ENCODE measurements around the gene BRAF. TPM values are rescaled to one million over a fixed set of nuclear protein-coding genes. Genes with fewer than 3 reads are reported as not detected.

Gene BRAF
- total RNA-seq, 6 experiments from 2014 or later = 9.0 to 17.7 (median 13.2) TPM

DNA sequence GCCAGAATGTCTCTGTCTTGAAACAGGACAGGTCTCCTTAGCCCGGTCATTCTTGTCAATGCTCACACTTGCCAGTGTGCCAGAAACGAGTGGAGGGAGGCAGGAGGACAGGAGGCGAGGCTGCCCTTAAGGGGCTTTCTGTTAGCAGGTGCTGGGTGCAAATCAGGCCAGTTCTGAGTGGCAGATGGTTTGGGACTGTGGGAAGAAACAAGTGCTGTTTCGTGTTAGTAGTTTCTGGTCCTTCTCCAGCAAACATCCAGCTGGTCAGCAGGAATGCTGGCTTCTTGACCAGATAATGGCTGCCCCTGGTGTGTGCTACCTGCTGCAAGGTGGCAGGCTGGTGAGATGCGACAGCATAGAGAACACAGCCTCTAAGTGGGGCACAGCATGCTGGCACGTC, 236.4 kb downstream of the BRAF start:
- ATAC-seq = no peak
- intact Hi-C loops (cut with DNase I) = no loop called here
- TF ChIP-seq, protein P1, sequence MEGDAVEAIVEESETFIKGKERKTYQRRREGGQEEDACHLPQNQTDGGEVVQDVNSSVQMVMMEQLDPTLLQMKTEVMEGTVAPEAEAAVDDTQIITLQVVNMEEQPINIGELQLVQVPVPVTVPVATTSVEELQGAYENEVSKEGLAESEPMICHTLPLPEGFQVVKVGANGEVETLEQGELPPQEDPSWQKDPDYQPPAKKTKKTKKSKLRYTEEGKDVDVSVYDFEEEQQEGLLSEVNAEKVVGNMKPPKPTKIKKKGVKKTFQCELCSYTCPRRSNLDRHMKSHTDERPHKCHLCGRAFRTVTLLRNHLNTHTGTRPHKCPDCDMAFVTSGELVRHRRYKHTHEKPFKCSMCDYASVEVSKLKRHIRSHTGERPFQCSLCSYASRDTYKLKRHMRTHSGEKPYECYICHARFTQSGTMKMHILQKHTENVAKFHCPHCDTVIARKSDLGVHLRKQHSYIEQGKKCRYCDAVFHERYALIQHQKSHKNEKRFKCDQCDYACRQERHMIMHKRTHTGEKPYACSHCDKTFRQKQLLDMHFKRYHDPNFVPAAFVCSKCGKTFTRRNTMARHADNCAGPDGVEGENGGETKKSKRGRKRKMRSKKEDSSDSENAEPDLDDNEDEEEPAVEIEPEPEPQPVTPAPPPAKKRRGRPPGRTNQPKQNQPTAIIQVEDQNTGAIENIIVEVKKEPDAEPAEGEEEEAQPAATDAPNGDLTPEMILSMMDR (IDR thresholded peaks at IDR 0.05) = no peak
- Histone ChIP-seq H3K4me1 (peaks cover 0 to 6% (median 0%) of the 10 kb centered on the region in 4 donors), H3K4me3 (no peak overlapping the region), H3K27me3 (no peaks in the 10 kb centered on the region), H3K9me3 (no peaks in the 10 kb centered on the region), H3K36me3 (no peaks in the 10 kb centered on the region), H3K27ac (no peak overlapping the region)
- DNase-seq = peak in 1 of 3 donors; percentile 19
- 98% methylated on average over 5 of the region's 6 CpGs for WGBS (ENCODE audit: insufficient coverage, low coverage, low lambda C conversion rate, missing lambda C conversion rate)

DNA sequence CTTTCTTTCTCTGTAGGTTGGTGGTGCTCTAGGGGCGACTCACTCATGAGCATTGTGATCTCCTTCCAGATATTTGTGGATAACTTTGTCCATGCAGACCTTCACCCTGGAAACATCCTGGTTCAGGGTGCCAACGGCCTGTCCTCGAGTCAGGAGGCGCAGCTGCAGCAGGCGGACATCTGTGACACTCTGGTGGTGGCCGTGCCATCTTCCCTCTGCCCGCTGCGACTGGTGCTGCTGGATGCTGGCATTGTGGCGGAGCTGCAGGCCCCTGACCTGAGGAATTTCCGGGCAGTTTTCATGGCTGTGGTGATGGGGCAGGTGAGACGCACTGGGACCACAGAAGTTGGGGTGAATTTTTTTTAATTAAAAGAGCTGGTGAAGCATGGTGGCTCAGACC, 237.8 kb downstream of the BRAF start:
- no peak for TF ChIP-seq POLR2A (IDR thresholded peaks at IDR 0.05)
- TF ChIP-seq, protein P1 (IDR thresholded peaks at IDR 0.05) = no peak
- 98% methylated on average over 6 of the region's 11 CpGs for WGBS (ENCODE audit: insufficient coverage, low coverage, low lambda C conversion rate, missing lambda C conversion rate)
- ATAC-seq (no peak), DNase-seq (peak in 1 of 3 donors; percentile 31)
- no peaks in the 10 kb centered on the region for H3K9me3 ChIP-seq
- intact Hi-C loops (cut with DNase I) = no loop called here
- no peaks in the 10 kb centered on the region for H3K36me3 ChIP-seq
- H3K4me3 ChIP-seq = no peak overlapping the region
- H3K27me3 ChIP-seq = no peaks in the 10 kb centered on the region
- H3K4me1 ChIP-seq = peaks cover 0 to 6% (median 0%) of the 10 kb centered on the region in 4 donors
- H3K27ac ChIP-seq = no peak overlapping the region

DNA sequence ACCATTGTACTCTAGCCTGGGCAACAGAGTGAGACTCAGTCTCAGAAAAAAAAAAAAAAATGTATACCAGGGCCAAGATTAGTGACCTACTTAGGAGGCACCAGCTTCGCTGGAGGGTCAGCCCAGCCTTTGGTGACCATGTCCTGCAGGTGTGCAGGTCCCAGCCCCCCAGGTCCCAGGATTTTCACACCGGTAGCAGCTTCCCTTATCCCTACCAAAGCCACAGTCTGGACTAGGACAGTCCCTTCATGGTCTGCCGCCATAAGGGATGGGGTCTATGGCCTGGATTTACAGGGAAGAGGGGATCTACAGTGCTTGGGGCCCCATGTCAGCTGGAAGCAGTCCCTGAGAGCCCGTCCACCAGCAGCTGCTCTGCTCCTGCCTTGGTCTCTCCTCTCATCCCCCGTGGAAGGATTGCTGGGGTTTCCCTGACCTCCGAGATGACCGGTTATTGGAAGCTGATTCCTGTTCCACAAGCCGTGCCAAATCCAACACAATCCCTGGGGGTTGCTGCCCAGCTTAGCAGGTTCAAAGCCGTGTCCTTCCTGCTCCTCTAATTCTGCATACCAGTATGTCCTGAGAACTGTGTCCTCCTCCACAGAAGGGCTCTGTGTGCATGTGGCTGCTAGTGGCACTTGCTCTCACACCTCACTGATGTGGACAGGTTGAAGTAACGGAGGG, 239.2 kb downstream of the BRAF start:
- 50% methylated on average over 5 of the region's 10 CpGs for WGBS (ENCODE audit: insufficient coverage, low coverage, low lambda C conversion rate, missing lambda C conversion rate)
- H3K4me1 ChIP-seq = peaks cover 0 to 6% (median 0%) of the 10 kb centered on the region in 4 donors
- ATAC-seq (peak; percentile 51 to 79 (median 66)), DNase-seq (peak in 2 of 3 donors; percentile 23 to 45)
- no peaks in the 10 kb centered on the region for H3K27me3 ChIP-seq
- H3K4me3 ChIP-seq = no peak overlapping the region
- TF ChIP-seq, protein P1 (IDR thresholded peaks at IDR 0.05) = no peak
- TF ChIP-seq POLR2A (IDR thresholded peaks at IDR 0.05) = no peak
- intact Hi-C loops (cut with DNase I) = no loop called here
- no peak overlapping the region for H3K27ac ChIP-seq
- no peaks in the 10 kb centered on the region for H3K36me3 ChIP-seq
- H3K9me3 ChIP-seq = no peaks in the 10 kb centered on the region

DNA sequence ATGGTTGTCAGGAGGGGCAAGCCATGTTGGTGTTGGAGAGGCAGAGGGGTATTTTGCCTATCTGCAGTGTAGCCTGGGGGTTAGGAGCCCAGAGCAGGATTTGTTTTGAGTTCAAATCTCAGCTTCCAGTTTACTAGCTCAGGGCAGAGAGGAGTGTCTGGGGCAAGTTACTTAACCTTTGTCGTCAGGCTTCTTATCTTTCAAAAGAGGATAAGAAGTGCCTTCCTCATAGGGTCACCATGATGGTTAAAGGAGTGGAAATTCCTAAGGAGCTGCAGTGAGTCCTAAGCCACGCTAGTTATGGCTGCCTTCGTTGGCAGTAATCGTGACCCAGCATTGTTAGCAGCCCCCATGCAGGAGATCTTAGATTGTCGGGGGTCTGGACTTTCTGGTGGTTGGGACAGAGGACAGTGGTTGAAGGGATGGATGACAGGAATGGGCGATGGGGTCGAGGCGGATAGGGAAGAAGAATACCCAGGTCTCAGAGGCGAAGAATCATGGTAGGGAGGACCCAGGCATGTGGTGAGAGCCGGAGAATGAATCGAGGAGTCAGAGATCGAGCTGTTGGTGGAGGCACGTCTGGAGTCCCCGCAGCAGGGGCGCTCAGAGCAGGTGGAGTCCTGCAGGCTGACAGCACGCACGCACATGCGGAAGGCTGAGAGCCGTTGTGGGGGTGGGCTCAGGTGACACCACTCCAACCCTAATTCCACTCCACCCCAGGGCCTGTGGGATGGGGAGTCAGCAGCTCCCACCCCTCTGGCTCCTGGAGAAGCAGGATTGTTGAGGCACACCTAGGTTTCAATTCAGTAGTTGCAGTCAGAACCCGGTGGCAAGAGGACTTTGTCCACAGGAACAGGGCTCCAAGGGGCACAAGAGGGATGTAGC, 240.4 kb downstream of the BRAF start:
- H3K27me3 ChIP-seq = no peaks in the 10 kb centered on the region
- no peak overlapping the region for H3K4me3 ChIP-seq
- H3K4me1 ChIP-seq = peaks cover 0 to 6% (median 0%) of the 10 kb centered on the region in 4 donors
- ATAC-seq = peak in 1 of 4 donors; percentile 30
- no peak overlapping the region for H3K27ac ChIP-seq
- intact Hi-C loops (cut with DNase I) = no loop called here
- TF ChIP-seq POLR2A (IDR thresholded peaks at IDR 0.05) = no peak
- TF ChIP-seq, protein P1 (IDR thresholded peaks at IDR 0.05) = no peak
- H3K36me3 ChIP-seq = no peaks in the 10 kb centered on the region
- no peaks in the 10 kb centered on the region for H3K9me3 ChIP-seq
- peak in 1 of 3 donors; percentile 29 for DNase-seq
- WGBS (ENCODE audit: insufficient coverage, low coverage, low lambda C conversion rate, missing lambda C conversion rate) = 94% methylated on average over 11 of the region's 20 CpGs

Measured in right lobe of liver (tissue), 6 donors.